ENCODE measurements around the gene KANK2. TPM values are rescaled to one million over a fixed set of nuclear protein-coding genes. Genes with fewer than 3 reads are reported as not detected.

The KANK2 gene
- total RNA-seq, 4 donors from 2014 or later = 28.7 to 117 (median 77.7) TPM

DNA sequence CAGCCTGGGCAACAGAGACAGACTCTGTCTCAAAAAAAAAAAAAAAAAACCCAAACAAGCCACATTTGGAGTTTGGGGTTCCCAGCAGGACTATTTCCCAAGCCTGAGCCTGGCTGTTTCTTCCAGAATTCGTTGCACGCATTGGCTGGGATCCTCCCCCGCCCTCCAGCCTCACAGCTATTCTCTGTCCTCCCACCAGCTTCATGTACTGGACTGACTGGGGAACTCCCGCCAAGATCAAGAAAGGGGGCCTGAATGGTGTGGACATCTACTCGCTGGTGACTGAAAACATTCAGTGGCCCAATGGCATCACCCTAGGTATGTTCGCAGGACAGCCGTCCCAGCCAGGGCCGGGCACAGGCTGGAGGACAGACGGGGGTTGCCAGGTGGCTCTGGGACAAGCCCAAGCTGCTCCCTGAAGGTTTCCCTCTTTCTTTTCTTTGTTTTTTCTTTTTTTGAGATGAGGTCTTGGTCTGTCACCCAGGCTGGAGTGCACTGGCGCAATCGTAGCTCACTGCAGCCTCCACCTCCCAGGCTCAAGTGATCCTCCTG is 81.4 kb downstream of the KANK2 start:
- no peak for TF ChIP-seq POLR2A (IDR thresholded peaks at IDR 0.05)
- TF ChIP-seq, protein P1, sequence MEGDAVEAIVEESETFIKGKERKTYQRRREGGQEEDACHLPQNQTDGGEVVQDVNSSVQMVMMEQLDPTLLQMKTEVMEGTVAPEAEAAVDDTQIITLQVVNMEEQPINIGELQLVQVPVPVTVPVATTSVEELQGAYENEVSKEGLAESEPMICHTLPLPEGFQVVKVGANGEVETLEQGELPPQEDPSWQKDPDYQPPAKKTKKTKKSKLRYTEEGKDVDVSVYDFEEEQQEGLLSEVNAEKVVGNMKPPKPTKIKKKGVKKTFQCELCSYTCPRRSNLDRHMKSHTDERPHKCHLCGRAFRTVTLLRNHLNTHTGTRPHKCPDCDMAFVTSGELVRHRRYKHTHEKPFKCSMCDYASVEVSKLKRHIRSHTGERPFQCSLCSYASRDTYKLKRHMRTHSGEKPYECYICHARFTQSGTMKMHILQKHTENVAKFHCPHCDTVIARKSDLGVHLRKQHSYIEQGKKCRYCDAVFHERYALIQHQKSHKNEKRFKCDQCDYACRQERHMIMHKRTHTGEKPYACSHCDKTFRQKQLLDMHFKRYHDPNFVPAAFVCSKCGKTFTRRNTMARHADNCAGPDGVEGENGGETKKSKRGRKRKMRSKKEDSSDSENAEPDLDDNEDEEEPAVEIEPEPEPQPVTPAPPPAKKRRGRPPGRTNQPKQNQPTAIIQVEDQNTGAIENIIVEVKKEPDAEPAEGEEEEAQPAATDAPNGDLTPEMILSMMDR (IDR thresholded peaks at IDR 0.05) = no peak
- H3K4me3 ChIP-seq (ENCODE audit: low read depth, poor library complexity, severe bottlenecking) = no peak overlapping the region
- DNase-seq (ENCODE audit: low spot score in 2 of 2) = no peak
- 67 to 88% methylated on average over 11 of the region's 11 CpGs for WGBS, 2 donors
- intact Hi-C loops (cut with DNase I; ENCODE audit: low total_unique reads) = no loop called here

DNA sequence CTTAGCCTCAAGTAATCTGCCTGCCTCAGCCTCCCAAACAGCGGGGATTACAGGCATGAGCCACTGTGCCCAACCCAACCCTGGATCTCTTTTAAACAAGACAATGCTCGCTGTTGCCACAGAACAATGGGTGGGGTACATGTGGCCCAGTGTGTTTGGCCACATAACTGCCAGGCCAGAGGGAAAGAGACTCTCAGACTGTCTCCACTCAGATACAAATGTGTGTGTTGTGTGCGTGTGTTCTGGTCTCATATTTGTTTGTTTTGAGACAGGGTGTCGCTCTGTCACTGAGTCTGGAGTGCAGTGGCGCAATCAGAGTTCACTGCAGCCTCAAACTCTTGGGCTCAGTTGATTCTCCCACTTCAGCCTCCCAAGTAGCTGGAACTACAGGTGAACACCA is 82.3 kb downstream of the KANK2 start:
- H3K4me3 ChIP-seq (ENCODE audit: low read depth, poor library complexity, severe bottlenecking) = no peak overlapping the region
- 90 to 91% methylated on average over 5 of the region's 5 CpGs for WGBS, 2 donors
- intact Hi-C loops (cut with DNase I; ENCODE audit: low total_unique reads) = no loop called here
- DNase-seq (ENCODE audit: low spot score in 2 of 2) = no peak
- TF ChIP-seq, protein P1 (IDR thresholded peaks at IDR 0.05) = no peak
- no peak for TF ChIP-seq POLR2A (IDR thresholded peaks at IDR 0.05)

Other genes with a start within 250 kb of the KANK2 start
- 100 to 1,000 TPM in 1 of 4 donors, 10 to 100 TPM in 3; 78.4 to 115 (median 81.7) TPM for gene SMARCA4, start 236.5 kb downstream of the KANK2 start, total RNA-seq
- 10 to 100 TPM; 48.7 to 62.8 (median 58.7) TPM for gene LDLR, start 108.1 kb downstream of the KANK2 start, total RNA-seq
- gene SPC24, start 41.8 kb downstream of the KANK2 start, total RNA-seq = 1 to 10 TPM in 2 of 4 donors, under 1 TPM in 2; 0.17 to 8.5 (median 0.82) TPM
- not detected for gene ANGPTL8, start 42.1 kb upstream of the KANK2 start, total RNA-seq
- gene DOCK6, start 65.0 kb upstream of the KANK2 start, total RNA-seq = 100 to 1,000 TPM in 1 of 4 donors, 10 to 100 TPM in 3; 63.4 to 102 (median 65.6) TPM
- gene TSPAN16, start 98.6 kb upstream of the KANK2 start, total RNA-seq = not detected
- 100 to 1,000 TPM in 2 of 4 donors, 10 to 100 TPM in 2; 88.6 to 107 (median 98.0) TPM for gene RAB3D, start 142.1 kb upstream of the KANK2 start, total RNA-seq
- gene TMEM205, start 148.7 kb upstream of the KANK2 start, total RNA-seq = 100 to 1,000 TPM; 177 to 222 (median 208) TPM
- 10 to 100 TPM in 2 of 4 donors, 1 to 10 TPM in 2; 8.4 to 20.1 (median 10.4) TPM for gene CCDC159, start 149.0 kb upstream of the KANK2 start, total RNA-seq
- gene PLPPR2, start 157.9 kb upstream of the KANK2 start, total RNA-seq = 10 to 100 TPM; 18.6 to 40.6 (median 29.8) TPM
- 1 to 10 TPM; 2.1 to 3.3 (median 2.3) TPM for gene SWSAP1, start 177.1 kb upstream of the KANK2 start, total RNA-seq
- 1 to 10 TPM; 1.3 to 2.9 (median 2.5) TPM for gene EPOR, start 186.8 kb upstream of the KANK2 start, total RNA-seq
- gene RGL3, start 221.8 kb upstream of the KANK2 start, total RNA-seq = 1 to 10 TPM in 2 of 4 donors, under 1 TPM in 2; 0.17 to 6.3 (median 1.6) TPM
- 1 to 10 TPM in 1 of 4 donors, under 1 TPM in 2, not detected in 1; 0.44 to 1.1 (median 0.94) TPM for gene ODAD3, start 237.6 kb upstream of the KANK2 start, total RNA-seq
- gene PRKCSH, start 238.1 kb upstream of the KANK2 start, total RNA-seq = 100 to 1,000 TPM; 121 to 189 (median 157) TPM

Measured in lower leg skin (tissue), 4 donors.